Activated naive CD4-positive, alpha-beta T cell treated with Interleukin-2 at 50 U/mL for 16 hours (primary cell): ENCODE results near the gene BZW2.

ENCODE experiments used
- DNase-seq: peaks from one replicate; pipeline ENCODE4 v3.0.0-alpha.2; 2020

The BZW2 gene

GRCh38 chr7:16724344-16724743 lies 78.4 kb downstream of the BZW2 start:
- DNase-seq, result no peak

- no peak for DNase-seq
These were observed 80.2 kb downstream of the BZW2 start for GRCh38 chr7:16726189-16726588.

GRCh38 chr7:16727736-16728135 lies 81.8 kb downstream of the BZW2 start:
- no peak for DNase-seq

DNA sequence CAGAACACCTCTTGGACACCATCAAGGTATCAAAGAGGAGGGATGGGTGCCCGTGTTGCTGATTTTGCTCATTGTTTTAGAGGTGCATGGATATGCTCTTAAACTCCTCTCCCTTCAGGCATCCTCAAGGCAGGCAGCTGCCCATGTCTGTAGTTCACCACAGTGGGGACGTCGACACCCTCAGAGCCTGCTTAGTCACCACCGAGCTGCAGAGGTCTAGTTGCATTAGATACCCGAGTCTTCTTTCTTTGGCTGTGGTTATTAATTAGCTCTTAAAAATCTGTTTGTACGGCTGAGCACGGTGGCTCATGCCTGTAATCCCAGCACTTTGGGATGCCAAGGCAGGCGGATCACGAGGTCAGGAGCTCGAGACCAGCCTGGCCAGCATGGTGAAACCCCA lies 82.8 kb downstream of the BZW2 start:
- DNase-seq, result no peak

DNA sequence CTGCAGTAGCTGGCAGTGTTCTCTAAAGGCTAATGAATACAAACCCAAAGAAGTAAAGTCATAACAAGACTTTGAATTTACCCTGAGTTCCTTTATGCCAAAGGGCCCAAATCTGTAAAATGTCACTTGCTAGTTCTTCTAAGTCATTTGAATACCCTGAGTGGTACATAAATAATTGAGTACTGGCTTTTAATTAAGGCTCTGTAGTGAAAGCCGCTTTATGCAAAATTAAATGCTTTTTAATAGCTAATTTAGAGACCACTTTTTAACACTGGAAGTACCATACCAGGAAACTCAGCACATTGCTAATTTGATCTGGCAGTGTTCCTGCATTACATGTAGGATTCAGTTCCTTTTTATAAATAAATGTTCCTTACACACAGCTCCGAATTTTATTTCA lies 83.6 kb downstream of the BZW2 start:
- DNase-seq, result no peak

- DNase-seq, result no peak
These were observed 85.0 kb downstream of the BZW2 start for GRCh38 chr7:16730937-16731336.

- no peak for DNase-seq
These were observed 86.8 kb downstream of the BZW2 start for GRCh38 chr7:16732828-16733227.

GRCh38 chr7:16734148-16734726 lies 88.3 kb downstream of the BZW2 start:
- DNase-seq, result no peak

DNA sequence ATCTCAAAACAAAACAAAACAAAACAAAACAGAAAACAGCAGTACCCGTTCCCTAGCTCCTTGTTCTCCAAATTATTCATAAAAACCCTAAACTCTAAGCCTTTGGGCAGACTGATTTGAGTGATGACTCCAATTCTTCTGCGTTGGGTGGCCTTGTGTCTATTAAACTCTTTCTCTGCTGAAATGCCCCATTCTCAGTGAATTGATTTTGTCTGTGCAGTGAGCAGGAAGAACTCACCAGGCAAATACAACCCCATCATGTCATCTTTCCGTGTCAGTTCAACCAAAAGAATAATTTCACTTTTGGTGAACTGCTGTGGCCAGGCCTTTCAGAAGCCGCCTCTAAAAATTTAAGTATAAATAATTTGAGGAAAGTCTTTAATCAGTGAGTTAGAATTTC lies 89.0 kb downstream of the BZW2 start:
- no peak for DNase-seq

- no peak for DNase-seq
These were observed 92.2 kb downstream of the BZW2 start for GRCh38 chr7:16738011-16738688.

- no peak for DNase-seq
These were observed 94.1 kb downstream of the BZW2 start for GRCh38 chr7:16739863-16740622.

GRCh38 chr7:16740623-16740953 lies 94.6 kb downstream of the BZW2 start:
- no peak for DNase-seq

DNA sequence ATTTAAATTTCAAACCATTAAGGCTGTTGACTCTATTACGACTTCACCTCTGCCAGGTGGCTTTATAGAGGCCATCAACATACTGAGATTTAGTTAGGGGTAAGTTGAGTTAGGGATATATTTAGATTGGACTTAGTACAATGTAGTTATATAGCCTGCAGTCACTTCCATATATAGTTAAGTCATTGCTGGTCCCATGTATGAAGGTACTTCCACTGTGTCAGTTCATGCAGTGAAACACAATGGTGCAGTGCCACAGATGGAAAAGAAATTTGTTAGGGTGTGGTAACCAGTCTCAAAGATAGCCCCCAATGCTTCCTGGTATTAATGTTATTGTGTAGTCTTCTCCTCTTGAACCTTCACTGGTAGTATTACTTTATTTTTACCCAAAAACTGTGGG lies 95.0 kb downstream of the BZW2 start:
- no peak for DNase-seq

GRCh38 chr7:16741676-16742075 lies 95.7 kb downstream of the BZW2 start:
- DNase-seq, result no peak

DNA sequence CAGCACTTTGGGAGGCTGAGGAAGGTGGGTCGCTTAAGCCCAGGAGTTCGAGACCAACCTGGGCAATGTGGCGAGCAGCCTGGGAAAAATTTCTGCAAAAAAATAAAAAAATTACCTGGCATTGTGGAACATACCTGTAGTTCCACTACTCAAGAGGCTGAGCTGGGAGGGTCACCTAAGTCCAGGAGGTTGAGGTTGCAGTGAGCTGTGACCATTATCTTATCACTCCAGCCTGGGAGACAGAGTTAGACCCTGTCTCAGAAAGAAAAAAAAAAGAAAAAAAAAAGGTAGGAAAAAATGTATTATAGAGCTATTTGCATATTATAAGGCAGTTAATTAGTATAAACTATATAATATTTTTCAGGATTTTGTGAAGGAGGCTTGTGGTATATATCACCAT lies 96.6 kb downstream of the BZW2 start:
- no peak for DNase-seq

DNA sequence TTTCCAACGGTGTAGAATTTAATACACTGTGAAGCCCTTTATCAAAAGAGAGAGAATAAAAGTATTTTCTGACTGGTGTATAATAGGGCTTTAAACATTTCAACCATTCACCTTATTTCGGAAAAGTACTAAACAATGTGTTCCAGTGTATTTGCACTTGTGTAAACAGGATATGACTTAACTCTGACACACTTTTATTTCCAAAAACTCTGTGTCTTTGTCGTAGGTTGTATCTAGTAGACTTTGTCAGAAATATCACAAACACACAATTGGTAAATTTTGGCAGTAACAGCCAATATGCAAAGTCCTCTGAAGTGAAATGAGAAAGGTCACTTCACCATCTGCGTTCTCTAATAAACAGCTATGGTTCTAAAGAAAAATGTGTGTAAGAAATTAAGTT lies 97.3 kb downstream of the BZW2 start:
- DNase-seq, result no peak

DNA sequence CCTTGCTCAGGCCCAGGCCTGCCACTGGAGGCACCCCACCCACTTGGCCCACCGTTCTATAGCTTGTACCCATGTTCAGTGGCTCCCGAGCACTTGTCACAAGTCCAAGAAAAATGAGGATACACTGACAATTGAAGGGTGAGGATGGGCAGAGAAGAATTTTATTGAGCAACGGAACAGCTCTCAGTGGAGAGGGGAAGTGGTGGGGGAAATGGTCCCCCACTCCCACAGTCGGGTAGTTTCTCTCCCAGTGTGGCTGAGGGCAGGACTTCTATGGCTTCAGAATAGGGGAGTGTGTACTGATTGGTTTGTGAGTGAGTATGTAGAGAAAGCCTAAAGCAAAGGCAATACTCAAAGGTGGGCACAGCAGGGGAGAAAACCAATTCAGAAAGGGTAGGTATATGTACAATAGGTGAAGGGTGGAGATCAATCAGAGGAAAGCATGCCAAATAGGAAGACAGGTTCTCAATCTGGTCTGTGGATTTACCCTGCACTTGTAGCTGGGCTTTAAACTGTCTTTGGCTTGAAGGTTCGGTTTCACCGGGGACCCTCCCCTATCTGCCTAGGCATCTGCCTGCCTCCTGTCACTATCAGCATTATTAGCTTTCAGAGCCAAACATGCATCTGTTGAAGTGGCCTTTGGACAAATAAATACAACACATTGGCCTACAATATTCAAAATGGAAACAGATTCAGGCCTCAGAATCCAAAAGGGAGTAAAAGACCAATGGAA lies 98.7 kb downstream of the BZW2 start:
- DNase-seq, result no peak

DNA sequence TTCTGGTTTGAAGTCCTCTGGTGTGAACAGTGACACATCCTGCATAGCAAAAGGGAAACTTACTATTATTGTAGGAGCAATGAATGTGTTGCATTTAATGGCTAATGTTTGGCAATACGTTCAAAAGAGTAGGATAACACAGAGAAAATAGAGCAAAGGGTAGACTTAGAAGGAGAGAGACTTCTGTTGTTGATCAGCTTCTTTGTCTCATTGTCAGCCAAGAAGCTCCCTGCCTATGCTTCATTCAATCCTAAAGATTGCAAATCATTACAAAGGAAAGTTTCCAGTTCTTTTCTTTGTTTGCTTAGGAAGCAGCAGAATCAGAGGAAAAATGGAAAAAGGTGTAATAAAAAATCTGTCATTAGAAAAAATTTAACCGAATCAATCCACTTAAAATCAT lies 99.7 kb downstream of the BZW2 start:
- DNase-seq, result no peak

DNA sequence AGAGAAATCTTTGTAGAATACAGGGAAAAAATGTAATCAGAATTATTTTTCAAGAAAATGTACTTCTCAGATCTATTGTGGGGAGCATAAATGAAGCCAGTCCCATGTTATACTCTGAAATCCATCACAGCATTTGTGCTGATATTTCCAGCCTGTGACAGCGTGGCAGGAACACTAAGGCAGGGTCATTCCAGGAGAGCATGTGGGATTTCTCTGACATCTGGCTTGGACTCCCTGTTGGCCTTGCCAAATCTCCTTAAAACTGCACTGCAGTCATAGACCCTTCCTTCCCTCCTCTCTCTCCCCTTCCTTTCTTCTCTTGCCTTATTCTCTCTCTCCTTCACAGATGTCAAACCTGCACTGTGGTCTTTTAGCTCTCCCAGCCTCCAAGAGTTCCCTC lies 101.1 kb downstream of the BZW2 start:
- no peak for DNase-seq

- peak; percentile 49 for DNase-seq
These were observed 107.3 kb downstream of the BZW2 start, which contains the start of gene TSPAN13 for GRCh38 chr7:16753102-16753931. Gene TSPAN13, plus strand, starts transcription at chr7:16753755. Its CDS starts 213 bp downstream, at chr7:16753968.

DNA sequence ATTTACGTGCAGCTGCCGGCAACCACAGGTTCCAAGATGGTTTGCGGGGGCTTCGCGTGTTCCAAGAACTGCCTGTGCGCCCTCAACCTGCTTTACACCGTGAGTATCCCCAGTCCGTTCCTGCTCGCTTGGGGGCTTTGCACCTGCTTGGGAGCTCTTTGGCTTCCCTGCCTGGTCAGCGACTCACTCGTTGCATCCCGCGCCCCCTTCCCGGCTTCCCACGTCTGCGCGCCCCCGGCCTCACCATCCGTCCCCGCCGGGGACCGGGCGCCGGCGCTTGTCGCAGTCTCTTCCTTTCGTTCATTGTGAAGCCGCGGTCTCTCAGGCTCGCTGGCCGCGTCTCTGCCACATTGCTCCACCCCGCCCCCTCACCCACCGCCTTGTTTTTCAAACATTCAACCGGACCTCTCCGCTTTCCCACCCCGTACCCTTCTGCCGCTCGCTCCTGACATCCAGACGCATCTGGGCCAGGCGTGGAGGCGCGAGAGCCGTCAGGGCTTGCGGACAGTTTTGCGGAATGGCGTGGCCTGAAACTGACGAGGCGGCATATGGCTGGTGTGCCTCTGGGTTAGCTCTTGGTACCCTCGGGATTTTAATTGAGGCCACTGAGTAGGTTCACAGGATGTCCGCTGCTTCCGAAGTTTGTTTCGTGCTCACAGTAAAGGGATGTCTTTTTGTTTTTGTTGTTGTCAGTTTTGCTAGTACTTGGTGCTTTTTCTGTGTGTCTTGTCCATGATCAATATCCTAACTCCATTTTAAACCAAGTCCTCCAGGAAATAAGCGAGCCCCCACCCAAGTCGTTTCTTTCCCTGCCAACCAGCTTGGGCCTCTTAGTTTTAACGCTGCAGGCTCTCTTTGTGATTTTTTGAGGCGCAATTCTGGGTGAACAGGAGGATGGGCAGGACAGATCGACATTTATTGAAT lies 108.2 kb downstream of the BZW2 start:
- DNase-seq, result peak; percentile 3
